T-helper 2 cell treated with Interferon-gamma antibody and Interleukin-4, amounts not matched to agents 5 μg/mL and 100 μg/mL, for 36 hours (primary cell): ENCODE data around the gene TMEFF2.
"Not testable (repeated sequence)": the region's sequence is repeated elsewhere in the genome, so short reads cannot be mapped to it uniquely, and the experiment has no call there.

Experiments
- DNase-seq: peaks from one replicate; pipeline ENCODE4 v3.0.0; 2021; ENCODE audit warnings: low spot score
- H3K27ac Mint-ChIP-seq: one replicate; pipeline ENCODE4 v1.8.0; 2021; ENCODE audit warnings: mild to moderate bottlenecking, mixed read lengths
- H3K27me3 Mint-ChIP-seq: one replicate; pipeline ENCODE4 v1.8.0; 2021; ENCODE audit warnings: low read depth, mixed read lengths
- H3K36me3 Mint-ChIP-seq: one replicate; pipeline ENCODE4 v1.8.0; 2021; ENCODE audit warnings: low read depth, mixed read lengths
- H3K4me1 Mint-ChIP-seq: one replicate; pipeline ENCODE4 v1.8.0; 2021; ENCODE audit warnings: low read depth, mixed read lengths
- H3K4me3 Mint-ChIP-seq: one replicate; pipeline ENCODE4 v1.8.0; 2022; ENCODE audit warnings: mild to moderate bottlenecking, moderate library complexity, mixed read lengths
- H3K9me3 Mint-ChIP-seq: one replicate; pipeline ENCODE4 v1.8.0; 2021; ENCODE audit warnings: mixed read lengths

Gene TMEFF2

GRCh38 chr2:192130312-192130711 lies 64.4 kb downstream of the TMEFF2 start:
- H3K9me3 Mint-ChIP-seq, H3K36me3 Mint-ChIP-seq, H3K4me1 Mint-ChIP-seq, H3K4me3 Mint-ChIP-seq, H3K27ac Mint-ChIP-seq, H3K27me3 Mint-ChIP-seq, DNase-seq: not testable (repeated sequence)

GRCh38 chr2:192128655-192129054 lies 66.1 kb downstream of the TMEFF2 start:
- no peaks in the 10 kb centered on the region for H3K4me1 Mint-ChIP-seq
- H3K27ac Mint-ChIP-seq = no peak overlapping the region
- DNase-seq = no peak
- no peak overlapping the region for H3K4me3 Mint-ChIP-seq
- H3K36me3 Mint-ChIP-seq = no peaks in the 10 kb centered on the region
- H3K9me3 Mint-ChIP-seq = no peaks in the 10 kb centered on the region
- no peaks in the 10 kb centered on the region for H3K27me3 Mint-ChIP-seq

GRCh38 chr2:192127434-192127833 lies 67.3 kb downstream of the TMEFF2 start:
- Mint-ChIP-seq H3K36me3 (no peaks in the 10 kb centered on the region), H3K4me1 (no peaks in the 10 kb centered on the region), H3K27me3 (no peaks in the 10 kb centered on the region), H3K9me3 (no peaks in the 10 kb centered on the region), H3K27ac (no peak overlapping the region), H3K4me3 (no peak overlapping the region)
- DNase-seq = no peak

- no peaks in the 10 kb centered on the region for H3K27me3 Mint-ChIP-seq
- no peaks in the 10 kb centered on the region for H3K36me3 Mint-ChIP-seq
- H3K4me1 Mint-ChIP-seq = no peaks in the 10 kb centered on the region
- H3K9me3 Mint-ChIP-seq = no peaks in the 10 kb centered on the region
- no peak overlapping the region for H3K27ac Mint-ChIP-seq
- no peak overlapping the region for H3K4me3 Mint-ChIP-seq
- no peak for DNase-seq
These were observed 67.8 kb downstream of the TMEFF2 start for GRCh38 chr2:192126912-192127311.

- Mint-ChIP-seq H3K4me3 (no peak overlapping the region), H3K4me1 (no peaks in the 10 kb centered on the region)
- no peak for DNase-seq
These were observed 68.3 kb downstream of the TMEFF2 start for GRCh38 chr2:192126426-192126825.

GRCh38 chr2:192124571-192124970 lies 70.2 kb downstream of the TMEFF2 start:
- no peaks in the 10 kb centered on the region for H3K4me1 Mint-ChIP-seq
- H3K27ac Mint-ChIP-seq = no peak overlapping the region
- H3K4me3 Mint-ChIP-seq = no peak overlapping the region
- H3K36me3 Mint-ChIP-seq = no peaks in the 10 kb centered on the region
- DNase-seq = no peak
- H3K9me3 Mint-ChIP-seq = no peaks in the 10 kb centered on the region
- no peaks in the 10 kb centered on the region for H3K27me3 Mint-ChIP-seq

More at GRCh38 chr2:192126426-192126825, 68.3 kb downstream of the TMEFF2 start:
- H3K36me3 Mint-ChIP-seq = no peaks in the 10 kb centered on the region
- H3K27ac Mint-ChIP-seq = no peak overlapping the region
- H3K9me3 Mint-ChIP-seq = no peaks in the 10 kb centered on the region
- H3K27me3 Mint-ChIP-seq = no peaks in the 10 kb centered on the region

GRCh38 chr2:192123847-192124246 lies 70.9 kb downstream of the TMEFF2 start:
- Mint-ChIP-seq H3K4me1 (no peaks in the 10 kb centered on the region), H3K9me3 (no peaks in the 10 kb centered on the region), H3K4me3 (no peak overlapping the region), H3K27me3 (no peaks in the 10 kb centered on the region), H3K36me3 (no peaks in the 10 kb centered on the region), H3K27ac (no peak overlapping the region)
- no peak for DNase-seq

- Mint-ChIP-seq H3K27ac (no peak overlapping the region), H3K4me1 (no peaks in the 10 kb centered on the region), H3K27me3 (no peaks in the 10 kb centered on the region), H3K4me3 (no peak overlapping the region), H3K9me3 (no peaks in the 10 kb centered on the region), H3K36me3 (no peaks in the 10 kb centered on the region)
- DNase-seq = no peak
These were observed 71.8 kb downstream of the TMEFF2 start for GRCh38 chr2:192122946-192123345.

GRCh38 chr2:192122141-192122540 lies 72.6 kb downstream of the TMEFF2 start:
- H3K9me3 Mint-ChIP-seq = no peaks in the 10 kb centered on the region
- H3K27ac Mint-ChIP-seq = no peak overlapping the region
- no peaks in the 10 kb centered on the region for H3K36me3 Mint-ChIP-seq
- H3K4me1 Mint-ChIP-seq = no peaks in the 10 kb centered on the region
- H3K27me3 Mint-ChIP-seq = no peaks in the 10 kb centered on the region
- DNase-seq = no peak
- H3K4me3 Mint-ChIP-seq = no peak overlapping the region

- Mint-ChIP-seq H3K9me3 (no peaks in the 10 kb centered on the region), H3K36me3 (no peaks in the 10 kb centered on the region), H3K4me3 (no peak overlapping the region), H3K27ac (no peak overlapping the region), H3K27me3 (no peaks in the 10 kb centered on the region), H3K4me1 (no peaks in the 10 kb centered on the region)
- no peak for DNase-seq
These were observed 75.2 kb downstream of the TMEFF2 start for GRCh38 chr2:192119536-192119935.

GRCh38 chr2:192117705-192118104 lies 77.0 kb downstream of the TMEFF2 start:
- no peaks in the 10 kb centered on the region for H3K36me3 Mint-ChIP-seq
- no peaks in the 10 kb centered on the region for H3K9me3 Mint-ChIP-seq
- no peaks in the 10 kb centered on the region for H3K4me1 Mint-ChIP-seq
- H3K4me3 Mint-ChIP-seq = no peak overlapping the region
- H3K27me3 Mint-ChIP-seq = no peaks in the 10 kb centered on the region
- H3K27ac Mint-ChIP-seq = no peak overlapping the region
- DNase-seq = no peak

GRCh38 chr2:192111536-192111935 lies 83.2 kb downstream of the TMEFF2 start:
- not testable (repeated sequence) for H3K4me3 Mint-ChIP-seq, H3K27ac Mint-ChIP-seq, DNase-seq, H3K9me3 Mint-ChIP-seq, H3K36me3 Mint-ChIP-seq, H3K4me1 Mint-ChIP-seq, H3K27me3 Mint-ChIP-seq

- Mint-ChIP-seq H3K9me3 (no peaks in the 10 kb centered on the region), H3K4me3 (no peak overlapping the region), H3K27ac (no peak overlapping the region), H3K27me3 (no peaks in the 10 kb centered on the region), H3K36me3 (no peaks in the 10 kb centered on the region), H3K4me1 (no peaks in the 10 kb centered on the region)
- no peak for DNase-seq
These were observed 95.0 kb downstream of the TMEFF2 start for GRCh38 chr2:192099742-192100141.

GRCh38 chr2:192098814-192099491 lies 95.8 kb downstream of the TMEFF2 start:
- Mint-ChIP-seq H3K27ac (no peak overlapping the region), H3K4me3 (no peak overlapping the region), H3K27me3 (no peaks in the 10 kb centered on the region), H3K36me3 (no peaks in the 10 kb centered on the region), H3K4me1 (no peaks in the 10 kb centered on the region), H3K9me3 (no peaks in the 10 kb centered on the region)
- no peak for DNase-seq

- Mint-ChIP-seq H3K27ac (no peak overlapping the region), H3K4me1 (no peaks in the 10 kb centered on the region), H3K36me3 (no peaks in the 10 kb centered on the region), H3K9me3 (no peaks in the 10 kb centered on the region), H3K27me3 (peaks cover 3% of the 10 kb centered on the region), H3K4me3 (no peak overlapping the region)
- DNase-seq = no peak
These were observed 103.3 kb downstream of the TMEFF2 start for GRCh38 chr2:192091476-192091875.
